H1 (cell line): ENCODE measurements around the gene QSER1. TPM values are rescaled to one million over a fixed set of nuclear protein-coding genes. Genes with fewer than 3 reads are reported as not detected.

Experiments
- CTCF ChIA-PET: fragments of 300-600 bp; sonication (Branson Sonifier 250); formaldehyde crosslinking; loops from one replicate; lab custom pipeline; 2021; ENCODE audit not compliant: partially characterized antibody; lab: Charles Lee
- POLR2A ChIA-PET: fragments of 300-600 bp; sonication (Branson Sonifier 250); formaldehyde crosslinking; loops from one replicate; lab custom pipeline; 2021; ENCODE audit warnings: inconsistent platforms; ENCODE audit not compliant: partially characterized antibody; lab: Charles Lee
- DNase-seq, 2 experiments: peaks; one replicate each; pipeline versions ENCODE4 v3.0.0 to v3.0.0-alpha.2; 2010 to 2022; ENCODE audit warnings: low spot score in 2 of 2, low read depth in 1 of 2, mixed read lengths in 1 of 2
- FAIRE-seq: peaks from 2 replicates; lab custom pipeline; 2011; peaks lifted over from hg19 to GRCh38; lab: Jason Lieb, UNC
- H2AFZ ChIP-seq: 2 replicates; pipeline ENCODE4 v1.8.1; 2012; ENCODE audit warnings: low read length, inconsistent platforms
- H2AK5ac ChIP-seq: 2 replicates; pipeline ENCODE4 v1.6.1; 2013; ENCODE audit warnings: low read depth, low read length
- H2BK120ac ChIP-seq: replicated peaks from 2 replicates; pipeline ENCODE3; 2013; ENCODE audit warnings: low read depth, low read length, inconsistent platforms
- H2BK12ac ChIP-seq: 2 replicates; pipeline ENCODE4 v1.6.1; 2013; ENCODE audit warnings: low read depth, low read length
- H2BK15ac ChIP-seq: 2 replicates; pipeline ENCODE4 v1.6.1; 2013; ENCODE audit warnings: low read length
- H2BK20ac ChIP-seq: 2 replicates; pipeline ENCODE4 v1.6.1; 2013; ENCODE audit warnings: low read length
- H2BK5ac ChIP-seq: 2 replicates; pipeline ENCODE4 v1.6.1; 2013; ENCODE audit warnings: low read depth, low read length
- H3K14ac ChIP-seq: 2 replicates; pipeline ENCODE4 v1.6.1; 2013; ENCODE audit warnings: inconsistent platforms; ENCODE audit not compliant: insufficient read length
- H3K18ac ChIP-seq: 2 replicates; pipeline ENCODE4 v1.6.1; 2013; ENCODE audit warnings: low read length; ENCODE audit errors: extremely low read depth
- H3K23ac ChIP-seq: 2 replicates; pipeline ENCODE4 v1.6.1; 2013; ENCODE audit warnings: inconsistent platforms; ENCODE audit not compliant: insufficient read length
- H3K23me2 ChIP-seq: 2 replicates; pipeline ENCODE4 v1.6.1; 2013; ENCODE audit warnings: low read depth, low read length
- H3K27ac ChIP-seq: 2 replicates; pipeline ENCODE4 v1.6.1; 2011; ENCODE audit warnings: low read depth, low read length, inconsistent platforms
- H3K27me3 ChIP-seq, 4 experiments: replicated peaks in 1 of 4; 1 replicate in 1 of 4; 2 replicates in 3 of 4; pipeline versions ENCODE4 v1.6.1 to v1.8.1; 2011 to 2013; ENCODE audit warnings: low read length in 3 of 4, mild to moderate bottlenecking in 3 of 4, inconsistent platforms in 2 of 4, mixed read lengths in 2 of 4, moderate library complexity in 1 of 4; ENCODE audit not compliant: control insufficient read depth in 3 of 4, insufficient read depth in 3 of 4; ENCODE audit errors: extremely low read depth in 1 of 4
- H3K36me3 ChIP-seq, 4 experiments: 2 replicates each; pipeline versions ENCODE4 v1.6.1 to v1.8.1; 2011 to 2013; ENCODE audit warnings: mild to moderate bottlenecking in 4 of 4, low read length in 3 of 4, moderate library complexity in 2 of 4, control low read depth in 1 of 4, inconsistent platforms in 1 of 4; ENCODE audit not compliant: insufficient read depth in 4 of 4, control insufficient read depth in 2 of 4
- H3K4ac ChIP-seq: replicated peaks from 2 replicates; pipeline ENCODE3; 2013; ENCODE audit warnings: low read length, low read depth, mixed read lengths, inconsistent platforms; ENCODE audit not compliant: insufficient read length
- H3K4me1 ChIP-seq, 4 experiments: replicated peaks in 1 of 4; 1 replicate in 1 of 4; 2 replicates in 3 of 4; pipeline versions ENCODE4 v1.6.1 to v1.8.1; 2011 to 2013; ENCODE audit warnings: low read length in 3 of 4, inconsistent platforms in 2 of 4, mixed read lengths in 1 of 4; ENCODE audit not compliant: insufficient read depth in 4 of 4, control insufficient read depth in 3 of 4
- H3K4me2 ChIP-seq, 2 experiments: 2 replicates each; pipeline versions ENCODE4 v1.6.1 to v1.8.1; 2011 to 2013; ENCODE audit warnings: low read depth in 2 of 2, low read length in 2 of 2, control low read depth in 1 of 2, inconsistent platforms in 1 of 2, mild to moderate bottlenecking in 1 of 2; ENCODE audit not compliant: insufficient read depth in 1 of 2
- H3K4me3 ChIP-seq, 4 experiments: fragments of 200-600, 300-600 bp in 1 of 4; sonication (generic), shearing (Covaris generic), sonication (Bioruptor Twin) in 1 of 4; 2 replicates each; pipeline versions ENCODE4 v1.5.1 to v1.8.1; 2011 to 2016; ENCODE audit warnings: low read length in 4 of 4, low read depth in 3 of 4, control low read depth in 2 of 4, inconsistent platforms in 2 of 4, mild to moderate bottlenecking in 2 of 4, mixed read lengths in 1 of 4, moderate library complexity in 1 of 4; ENCODE audit not compliant: insufficient read depth in 2 of 4; ENCODE audit errors: extremely low read depth in 1 of 4
- H3K56ac ChIP-seq: replicated peaks from 2 replicates; pipeline ENCODE3; 2013; ENCODE audit warnings: low read depth, mild to moderate bottlenecking, mixed read lengths, low read length, inconsistent platforms; ENCODE audit not compliant: insufficient read length
- H3K79me1 ChIP-seq: 2 replicates; pipeline ENCODE4 v1.6.1; 2013; ENCODE audit warnings: low read depth, low read length, control low read depth
- H3K79me2 ChIP-seq, 2 experiments: 2 replicates each; pipeline versions ENCODE4 v1.6.1 to v1.8.1; 2012 to 2013; ENCODE audit warnings: low read length in 2 of 2, mild to moderate bottlenecking in 2 of 2, inconsistent platforms in 1 of 2; ENCODE audit not compliant: insufficient read depth in 2 of 2, control insufficient read depth in 1 of 2
- H3K9ac ChIP-seq, 4 experiments: replicated peaks in 1 of 4; 1 replicate in 1 of 4; 2 replicates in 3 of 4; pipeline versions ENCODE4 v1.6.1 to v1.8.1; 2011 to 2013; ENCODE audit warnings: low read depth in 3 of 4, low read length in 3 of 4, control low read depth in 2 of 4, mild to moderate bottlenecking in 2 of 4, moderate library complexity in 2 of 4, inconsistent platforms in 1 of 4; ENCODE audit errors: extremely low read depth in 1 of 4
- H3K9me3 ChIP-seq, 2 experiments: 2 replicates each; pipeline versions ENCODE4 v1.6.1 to v1.8.1; 2012 to 2013; ENCODE audit warnings: mild to moderate bottlenecking in 2 of 2, moderate library complexity in 2 of 2, control low read depth in 1 of 2, inconsistent platforms in 1 of 2, low read depth in 1 of 2, low read length in 1 of 2, mixed read lengths in 1 of 2; ENCODE audit not compliant: insufficient read depth in 2 of 2
- H4K20me1 ChIP-seq, 2 experiments: replicated peaks in 1 of 2; 2 replicates each; pipeline versions ENCODE3 to v1.8.1; 2011 to 2013; ENCODE audit warnings: inconsistent platforms in 2 of 2, low read length in 2 of 2, mild to moderate bottlenecking in 1 of 2; ENCODE audit not compliant: insufficient read depth in 2 of 2, control insufficient read depth in 1 of 2
- H4K5ac ChIP-seq: 2 replicates; pipeline ENCODE4 v1.6.1; 2013; ENCODE audit warnings: low read length, low read depth, mixed read lengths, inconsistent platforms; ENCODE audit not compliant: insufficient read length
- H4K8ac ChIP-seq: 2 replicates; pipeline ENCODE4 v1.8.0; 2013; ENCODE audit warnings: mild to moderate bottlenecking, moderate library complexity, low read length, inconsistent platforms; ENCODE audit not compliant: insufficient read depth; ENCODE audit errors: extremely low read depth
- H4K91ac ChIP-seq: replicated peaks from 2 replicates; pipeline ENCODE3; 2013; ENCODE audit warnings: low read length, mixed read lengths, inconsistent platforms; ENCODE audit not compliant: insufficient read length
- BRCA1 ChIP-seq: IDR thresholded peaks from 2 replicates; pipeline ENCODE4 v1.6.1; 2012; ENCODE audit warnings: low read depth, low read length, improper control_type of control experiment
- E2F6 ChIP-seq: IDR thresholded peaks from 2 replicates; pipeline ENCODE4 v1.6.1; 2012; ENCODE audit warnings: inconsistent platforms
- RBBP5 ChIP-seq: IDR thresholded peaks from 2 replicates; pipeline ENCODE4 v1.7.1; 2012; ENCODE audit warnings: low read depth, mild to moderate bottlenecking, inconsistent platforms, low read length, moderate library complexity, borderline replicate concordance
- ZNF274 ChIP-seq: IDR thresholded peaks from 2 replicates; pipeline ENCODE4 v1.7.0; 2012; ENCODE audit warnings: low read length, borderline replicate concordance; ENCODE audit errors: extremely low read depth
- polyA plus RNA-seq, 7 experiments: library from polyadenylated mRNA; depleted of rRNA in 3 of 7; stranded (reverse) in 5 of 7; unstranded in 2 of 7; fragments of >200 nt in 5 of 7; fragments of 200-250 nt in 2 of 7; gene quantifications; 1 replicate in 5 of 7; 2 replicates in 1 of 7; 4 replicates in 1 of 7; pipeline versions ENCODE4 v1.2.1 to v1.2.3, GENCODE V29; 2011 to 2013; ENCODE audit warnings: missing spikeins in 2 of 7, mixed read lengths in 2 of 7
- total RNA-seq: library from RNA; stranded (reverse); fragmentation: NEBNext Ultra II Directional; extraction: Animal tissue kit (Norgen Biotek cat#: 25700); gene quantifications from 2 replicates; pipeline ENCODE4 v1.2.1, GENCODE V29; 2021

The QSER1 gene
- total and polyA plus RNA-seq, 2 of the 8 experiments (the other 6 are each of a cell fraction or from before 2014, with no cell fraction given), result 29.3 to 117 TPM

- Histone ChIP-seq H2AFZ (no peak overlapping the region), H3K9me3 (peaks cover 0 to 7% of the 10 kb centered on the region in 2 experiments; a peak in 1 of 4 replicates), H2BK120ac (no peak overlapping the region), H3K4ac (no peak overlapping the region), H3K23ac (no peak overlapping the region), H3K36me3 (no peaks in the 10 kb centered on the region), H2BK12ac (no peak overlapping the region)
- POLR2A ChIA-PET, result interaction anchor here (0.7 to 1.2 kb wide), 2 partner anchors 10 to 16 kb away, joined by 3 to 4 read pairs; no protein-coding TSS in a partner anchor
- no peak for TF ChIP-seq RBBP5
- no peak for TF ChIP-seq BRCA1
- TF ChIP-seq E2F6, result no peak
- TF ChIP-seq ZNF274, result no peak
- TF ChIP-seq, all 59 proteins: peak for 0
- H3K79me2 ChIP-seq, result no peaks in the 10 kb centered on the region
- no peak overlapping the region for H2BK5ac ChIP-seq
- CTCF ChIA-PET, result interaction anchor here (1.4 kb wide), 1 partner anchor 74 kb away, joined by 7 read pairs; no protein-coding TSS in a partner anchor
- FAIRE-seq, result no peak
- H2AK5ac ChIP-seq, result no peak overlapping the region
- H3K79me1 ChIP-seq, result no peaks in the 10 kb centered on the region
- no peak overlapping the region for H4K5ac ChIP-seq
- no peak for DNase-seq
- H3K4me2 ChIP-seq, result no peak overlapping the region
- no peaks in the 10 kb centered on the region for H3K27me3 ChIP-seq
- H3K27ac ChIP-seq, result no peak overlapping the region
- no peak overlapping the region for H2BK15ac ChIP-seq
- H3K9ac ChIP-seq, result no peak overlapping the region
- peaks cover 0 to 2% (median 0%) of the 10 kb centered on the region in 4 experiments; a peak in 1 of 7 replicates for H3K4me1 ChIP-seq
- H3K56ac ChIP-seq, result no peak overlapping the region
- no peaks in the 10 kb centered on the region for H3K23me2 ChIP-seq
- no peak overlapping the region for H2BK20ac ChIP-seq
- no peaks in the 10 kb centered on the region for H4K20me1 ChIP-seq
- H4K8ac ChIP-seq, result no peak overlapping the region
- no peak overlapping the region for H4K91ac ChIP-seq
- no peak overlapping the region for H3K18ac ChIP-seq
- H3K4me3 ChIP-seq, result no peak overlapping the region
- H3K14ac ChIP-seq, result no peak overlapping the region
Observed at GRCh38 chr11:32991898-32992297, 99.3 kb downstream of the QSER1 start.
